Mesothelial cell of epicardium (in vitro differentiated cells): ENCODE results near the gene SSX2IP. TPM values are rescaled to one million over a fixed set of nuclear protein-coding genes. Genes with fewer than 3 reads are reported as not detected.
A peak's percentile ranks its signal among the peaks of the same experiment; 100 is the strongest.

Experiments
- DNase-seq, 2 experiments: peaks; one replicate each; pipeline ENCODE4 v3.0.0; 2021; ENCODE audit warnings: low spot score in 2 of 2; ENCODE audit not compliant: unreplicated experiment in 2 of 2
- H3K27ac Mint-ChIP-seq: 2 replicates; pipeline ENCODE4 v1.8.0; 2021; ENCODE audit warnings: mixed read lengths
- H3K27me3 Mint-ChIP-seq: 2 replicates; pipeline ENCODE4 v1.8.0; 2021; ENCODE audit warnings: low read depth, mixed read lengths
- H3K36me3 Mint-ChIP-seq: 2 replicates; pipeline ENCODE4 v1.8.0; 2021; ENCODE audit warnings: mixed read lengths
- H3K4me1 Mint-ChIP-seq: 2 replicates; pipeline ENCODE4 v1.8.0; 2021; ENCODE audit warnings: mixed read lengths
- H3K4me3 Mint-ChIP-seq: 2 replicates; pipeline ENCODE4 v1.8.0; 2021; ENCODE audit warnings: mild to moderate bottlenecking, moderate library complexity, mixed read lengths
- H3K9me3 Mint-ChIP-seq: 2 replicates; pipeline ENCODE4 v1.8.0; 2021; ENCODE audit warnings: mixed read lengths
- total RNA-seq: library from RNA; stranded (reverse); gene quantifications from 3 replicates; pipeline ENCODE4 v1.2.1, GENCODE V29; 2021
- TF ChIP-seq, protein P1 (sequence below): fragments of 200-600 bp; sonication (generic); IDR thresholded peaks from one replicate; pipeline ENCODE4 v1.5.0; 2021; ENCODE audit warnings: antibody characterized with exemption; ENCODE audit not compliant: unreplicated experiment

Gene SSX2IP
- total RNA-seq, 1 donor from 2014 or later: 18.2 TPM

DNA sequence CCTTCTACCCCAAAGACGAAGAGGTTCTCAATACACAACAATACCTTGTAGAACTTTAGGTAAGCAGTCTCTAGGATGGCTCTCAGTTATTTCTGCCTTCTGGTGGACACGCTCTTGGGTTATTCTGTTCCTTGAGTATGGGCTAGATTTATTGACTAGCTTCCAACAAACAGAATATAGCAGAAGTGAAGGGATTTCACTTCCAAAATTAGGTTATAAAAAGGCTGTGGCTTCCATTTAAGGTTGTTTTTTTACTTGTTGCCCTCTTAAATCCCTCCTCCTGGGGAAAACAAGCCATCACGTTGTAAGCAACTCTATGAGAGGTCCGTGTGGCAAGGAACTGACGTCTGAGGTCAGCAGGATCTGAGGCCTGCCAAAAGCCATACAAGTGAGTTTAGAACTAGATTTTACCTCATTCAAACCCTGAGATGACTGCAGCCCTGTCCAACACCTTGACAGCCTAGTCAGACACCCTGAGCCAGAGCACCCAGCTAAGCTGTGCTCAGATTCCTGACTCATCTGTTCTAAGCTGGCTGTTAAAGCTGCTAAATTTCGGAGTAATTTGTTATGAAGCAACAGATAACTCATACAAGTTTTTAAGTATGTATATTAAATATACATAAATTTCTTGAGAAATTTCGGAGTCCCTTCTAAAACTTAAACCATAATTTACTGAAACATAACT, 12.7 kb downstream of the SSX2IP start:
- Mint-ChIP-seq H3K9me3 (peaks cover 13% of the 10 kb centered on the region), H3K36me3 (peaks cover 16% of the 10 kb centered on the region), H3K27me3 (no peaks in the 10 kb centered on the region), H3K27ac (no peak overlapping the region), H3K4me1 (peaks cover 26% of the 10 kb centered on the region), H3K4me3 (no peak overlapping the region)
- TF ChIP-seq, protein P1, sequence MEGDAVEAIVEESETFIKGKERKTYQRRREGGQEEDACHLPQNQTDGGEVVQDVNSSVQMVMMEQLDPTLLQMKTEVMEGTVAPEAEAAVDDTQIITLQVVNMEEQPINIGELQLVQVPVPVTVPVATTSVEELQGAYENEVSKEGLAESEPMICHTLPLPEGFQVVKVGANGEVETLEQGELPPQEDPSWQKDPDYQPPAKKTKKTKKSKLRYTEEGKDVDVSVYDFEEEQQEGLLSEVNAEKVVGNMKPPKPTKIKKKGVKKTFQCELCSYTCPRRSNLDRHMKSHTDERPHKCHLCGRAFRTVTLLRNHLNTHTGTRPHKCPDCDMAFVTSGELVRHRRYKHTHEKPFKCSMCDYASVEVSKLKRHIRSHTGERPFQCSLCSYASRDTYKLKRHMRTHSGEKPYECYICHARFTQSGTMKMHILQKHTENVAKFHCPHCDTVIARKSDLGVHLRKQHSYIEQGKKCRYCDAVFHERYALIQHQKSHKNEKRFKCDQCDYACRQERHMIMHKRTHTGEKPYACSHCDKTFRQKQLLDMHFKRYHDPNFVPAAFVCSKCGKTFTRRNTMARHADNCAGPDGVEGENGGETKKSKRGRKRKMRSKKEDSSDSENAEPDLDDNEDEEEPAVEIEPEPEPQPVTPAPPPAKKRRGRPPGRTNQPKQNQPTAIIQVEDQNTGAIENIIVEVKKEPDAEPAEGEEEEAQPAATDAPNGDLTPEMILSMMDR: no peak
- no peak for DNase-seq

DNA sequence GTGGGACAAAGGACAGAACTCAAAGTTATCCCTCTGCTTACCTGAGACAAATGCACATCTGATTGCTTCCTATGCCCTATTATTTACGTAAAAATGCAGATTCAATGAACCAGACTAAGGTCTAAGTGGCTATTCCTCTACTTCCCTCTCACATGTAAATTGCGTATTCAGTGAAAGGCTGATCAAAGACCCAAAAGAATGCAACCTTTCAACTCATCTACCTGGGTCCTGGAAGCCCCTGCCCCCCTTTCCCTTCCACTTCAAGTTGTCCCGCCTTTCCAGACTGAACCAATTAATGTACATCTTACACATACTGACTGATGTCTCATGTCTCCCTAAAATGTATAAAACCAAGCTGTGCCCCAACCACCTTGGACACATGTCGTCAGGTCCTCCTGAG, 14.6 kb downstream of the SSX2IP start:
- Mint-ChIP-seq H3K27me3 (no peaks in the 10 kb centered on the region), H3K9me3 (peaks cover 13% of the 10 kb centered on the region), H3K4me1 (peaks cover 28% of the 10 kb centered on the region), H3K36me3 (peaks cover 16% of the 10 kb centered on the region), H3K27ac (no peak overlapping the region), H3K4me3 (no peak overlapping the region)
- TF ChIP-seq, protein P1: no peak
- DNase-seq: no peak

DNA sequence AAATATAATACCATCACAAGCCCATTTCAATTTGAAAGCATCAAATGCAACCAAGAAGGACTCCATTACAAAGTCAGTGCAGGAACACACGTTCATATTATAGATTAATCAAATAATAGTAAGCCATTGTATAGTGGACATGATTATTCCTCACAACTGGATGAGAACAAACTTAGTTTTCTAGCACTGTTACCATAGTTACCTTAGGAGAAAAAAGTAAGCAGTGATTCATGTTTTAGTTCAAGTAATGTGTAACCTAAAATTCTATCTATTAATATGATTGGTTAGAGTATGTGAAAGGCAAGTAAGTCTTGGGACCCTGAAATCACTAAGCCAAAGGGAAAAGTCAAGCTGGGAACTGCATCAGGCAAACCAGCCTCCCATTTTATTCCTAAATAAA, 15.2 kb downstream of the SSX2IP start:
- Mint-ChIP-seq H3K9me3 (peaks cover 13% of the 10 kb centered on the region), H3K4me1 (peaks cover 28% of the 10 kb centered on the region), H3K27me3 (no peaks in the 10 kb centered on the region), H3K27ac (no peak overlapping the region), H3K4me3 (no peak overlapping the region), H3K36me3 (peaks cover 16% of the 10 kb centered on the region)
- TF ChIP-seq, protein P1: no peak
- no peak for DNase-seq

DNA sequence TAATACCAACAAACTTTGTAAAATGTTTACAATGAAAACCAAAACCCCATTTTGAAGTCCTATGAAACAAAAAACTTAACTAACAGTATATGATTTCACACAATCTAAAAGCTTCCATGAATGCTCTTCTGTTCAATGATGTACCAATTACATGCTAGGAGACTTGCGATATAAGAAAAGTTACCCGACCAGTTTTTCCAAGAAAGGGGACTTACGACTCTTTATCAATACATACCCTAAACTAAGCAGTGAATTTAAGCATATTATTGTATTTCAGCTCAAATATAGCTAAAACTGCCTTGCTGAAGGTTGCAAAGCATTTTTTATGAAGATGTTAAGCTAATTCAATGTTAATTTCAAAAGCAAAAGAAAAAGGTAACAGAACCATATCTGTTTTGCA, 15.6 kb downstream of the SSX2IP start:
- Mint-ChIP-seq H3K27ac (peak overlapping the region; percentile 59), H3K27me3 (no peaks in the 10 kb centered on the region), H3K36me3 (peaks cover 16% of the 10 kb centered on the region), H3K4me1 (peaks cover 25% of the 10 kb centered on the region), H3K9me3 (peaks cover 13% of the 10 kb centered on the region), H3K4me3 (no peak overlapping the region)
- TF ChIP-seq, protein P1: no peak
- DNase-seq: no peak

DNA sequence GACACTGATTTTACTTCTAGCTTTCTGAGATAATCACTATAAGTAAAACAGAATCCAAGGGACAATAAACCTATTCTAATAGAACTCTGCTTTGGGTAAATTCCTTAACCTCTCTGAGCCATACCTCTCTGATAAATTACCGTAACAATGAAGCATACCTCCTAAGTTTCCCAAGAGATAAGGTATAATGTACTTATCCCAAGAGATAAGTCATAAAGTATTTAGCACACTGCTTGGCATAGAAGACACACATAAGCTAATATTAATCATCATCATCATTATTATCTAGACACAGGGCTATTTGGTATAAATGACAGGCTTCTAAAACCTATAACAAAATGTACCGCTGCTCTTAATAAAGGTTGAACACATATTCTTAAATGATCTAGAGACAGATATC, 16.2 kb downstream of the SSX2IP start:
- Mint-ChIP-seq H3K27ac (peak overlapping the region; percentile 19), H3K9me3 (peaks cover 13% of the 10 kb centered on the region), H3K4me3 (no peak overlapping the region), H3K4me1 (peaks cover 25% of the 10 kb centered on the region), H3K36me3 (peaks cover 16% of the 10 kb centered on the region), H3K27me3 (no peaks in the 10 kb centered on the region)
- TF ChIP-seq, protein P1: no peak
- DNase-seq: no peak
